ENCODE measurements around the gene TAAR2.

Gene TAAR2

GRCh38 chr6:132587424-132587823, 36.7 kb downstream of the TAAR2 start:
- DNase-seq (ENCODE audit: low spot score in 2 of 2) (no peak), ATAC-seq (no peak)
- no peak overlapping the region for H3K4me3 Mint-ChIP-seq
- H3K9me3 Mint-ChIP-seq: no peaks in the 10 kb centered on the region
- no peaks in the 10 kb centered on the region for H3K36me3 Mint-ChIP-seq
- H3K27ac Mint-ChIP-seq: no peak overlapping the region
- H3K4me1 Mint-ChIP-seq: no peaks in the 10 kb centered on the region

- Mint-ChIP-seq H3K36me3 (no peaks in the 10 kb centered on the region), H3K4me1 (no peaks in the 10 kb centered on the region), H3K4me3 (no peak overlapping the region), H3K27ac (no peak overlapping the region), H3K9me3 (peaks cover 2% of the 10 kb centered on the region)
- ATAC-seq (no peak), DNase-seq (ENCODE audit: low spot score in 2 of 2) (no peak)
Measured at GRCh38 chr6:132584698-132585097, 39.4 kb downstream of the TAAR2 start.

GRCh38 chr6:132571774-132572173, 52.3 kb downstream of the TAAR2 start:
- no peak for ATAC-seq
- DNase-seq (ENCODE audit: low spot score in 2 of 2): no peak
- H3K9me3 Mint-ChIP-seq: no peaks in the 10 kb centered on the region
- no peaks in the 10 kb centered on the region for H3K4me1 Mint-ChIP-seq
- H3K27ac Mint-ChIP-seq: no peak overlapping the region
- no peaks in the 10 kb centered on the region for H3K36me3 Mint-ChIP-seq
- H3K4me3 Mint-ChIP-seq: no peak overlapping the region

GRCh38 chr6:132570221-132570777, 53.8 kb downstream of the TAAR2 start, which contains the start of gene TAAR6:
TAAR6 (plus strand) TSS chr6:132570322; CDS start chr6:132570322, 0 bp downstream.
- ATAC-seq: no peak
- Mint-ChIP-seq H3K4me3 (no peak within 1 kb of the TSS), H3K4me1 (no peaks in the 10 kb centered on the region)

GRCh38 chr6:132569170-132569569, 54.9 kb downstream of the TAAR2 start:
- ATAC-seq: no peak
- no peaks in the 10 kb centered on the region for H3K9me3 Mint-ChIP-seq

More at GRCh38 chr6:132570221-132570777, 53.8 kb downstream of the TAAR2 start, which contains the start of gene TAAR6:
- no peak for DNase-seq (ENCODE audit: low spot score in 2 of 2)
- Mint-ChIP-seq H3K27ac (no peak within 1 kb of the TSS), H3K36me3 (no peaks in the 10 kb centered on the region), H3K9me3 (no peaks in the 10 kb centered on the region)

GRCh38 chr6:132568611-132569010, 55.5 kb downstream of the TAAR2 start:
- Mint-ChIP-seq H3K9me3 (no peaks in the 10 kb centered on the region), H3K4me1 (no peaks in the 10 kb centered on the region), H3K27ac (no peak overlapping the region), H3K4me3 (no peak overlapping the region), H3K36me3 (no peaks in the 10 kb centered on the region)
- no peak for ATAC-seq
- DNase-seq (ENCODE audit: low spot score in 2 of 2): no peak

More at GRCh38 chr6:132569170-132569569, 54.9 kb downstream of the TAAR2 start:
- Mint-ChIP-seq H3K4me3 (no peak overlapping the region), H3K36me3 (no peaks in the 10 kb centered on the region), H3K4me1 (no peaks in the 10 kb centered on the region), H3K27ac (no peak overlapping the region)
- DNase-seq (ENCODE audit: low spot score in 2 of 2): no peak

- ATAC-seq (no peak), DNase-seq (ENCODE audit: low spot score in 2 of 2) (no peak)
- no peaks in the 10 kb centered on the region for H3K36me3 Mint-ChIP-seq
Measured at GRCh38 chr6:132567566-132567965, 56.5 kb downstream of the TAAR2 start.

More at GRCh38 chr6:132567566-132567965, 56.5 kb downstream of the TAAR2 start:
- H3K9me3 Mint-ChIP-seq: no peaks in the 10 kb centered on the region
- no peak overlapping the region for H3K27ac Mint-ChIP-seq
- H3K4me1 Mint-ChIP-seq: no peaks in the 10 kb centered on the region
- H3K4me3 Mint-ChIP-seq: no peak overlapping the region
